ENCODE results near the gene SH3PXD2A. TPM values are rescaled to one million over a fixed set of nuclear protein-coding genes. Genes with fewer than 3 reads are reported as not detected.

SH3PXD2A gene
- total and polyA plus RNA-seq, 9 of the 15 experiments (the other 6 are each of a cell fraction or from before 2014, with no cell fraction given) = 0.41 to 9.3 (median 2.5) TPM

- TF ChIP-seq, protein P1, sequence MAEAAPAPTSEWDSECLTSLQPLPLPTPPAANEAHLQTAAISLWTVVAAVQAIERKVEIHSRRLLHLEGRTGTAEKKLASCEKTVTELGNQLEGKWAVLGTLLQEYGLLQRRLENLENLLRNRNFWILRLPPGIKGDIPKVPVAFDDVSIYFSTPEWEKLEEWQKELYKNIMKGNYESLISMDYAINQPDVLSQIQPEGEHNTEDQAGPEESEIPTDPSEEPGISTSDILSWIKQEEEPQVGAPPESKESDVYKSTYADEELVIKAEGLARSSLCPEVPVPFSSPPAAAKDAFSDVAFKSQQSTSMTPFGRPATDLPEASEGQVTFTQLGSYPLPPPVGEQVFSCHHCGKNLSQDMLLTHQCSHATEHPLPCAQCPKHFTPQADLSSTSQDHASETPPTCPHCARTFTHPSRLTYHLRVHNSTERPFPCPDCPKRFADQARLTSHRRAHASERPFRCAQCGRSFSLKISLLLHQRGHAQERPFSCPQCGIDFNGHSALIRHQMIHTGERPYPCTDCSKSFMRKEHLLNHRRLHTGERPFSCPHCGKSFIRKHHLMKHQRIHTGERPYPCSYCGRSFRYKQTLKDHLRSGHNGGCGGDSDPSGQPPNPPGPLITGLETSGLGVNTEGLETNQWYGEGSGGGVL (CRISPR knock-in tag; IDR thresholded peaks at IDR 0.05) = no peak
- peak; percentile 69 for TF ChIP-seq ETS1 (conservative IDR thresholded peaks at IDR 0.05; ENCODE audit: control insufficient read depth, low read depth, low read length)
- TF ChIP-seq SLC30A9 (CRISPR knock-in tag; IDR thresholded peaks at IDR 0.05) = no peak
- no peak for TF ChIP-seq ZNF778 (CRISPR knock-in tag; IDR thresholded peaks at IDR 0.05)
- TF ChIP-seq ZNF764 (CRISPR knock-in tag; IDR thresholded peaks at IDR 0.05; ENCODE audit: low read depth) = no peak
- TF ChIP-seq PHTF2 (CRISPR knock-in tag; IDR thresholded peaks at IDR 0.05) = no peak
- peak; percentile 97 for TF ChIP-seq HMGN3 (IDR thresholded peaks at IDR 0.05; ENCODE audit: borderline replicate concordance, extremely low read depth, insufficient read length, low read depth, low read length)
- no peak for TF ChIP-seq RFX1 (IDR thresholded peaks at IDR 0.05)
- no peak for TF ChIP-seq POLR3G (IDR thresholded peaks at IDR 0.05; ENCODE audit: extremely low read depth, insufficient read length, insufficient replicate concordance)
- TF ChIP-seq, protein P2, sequence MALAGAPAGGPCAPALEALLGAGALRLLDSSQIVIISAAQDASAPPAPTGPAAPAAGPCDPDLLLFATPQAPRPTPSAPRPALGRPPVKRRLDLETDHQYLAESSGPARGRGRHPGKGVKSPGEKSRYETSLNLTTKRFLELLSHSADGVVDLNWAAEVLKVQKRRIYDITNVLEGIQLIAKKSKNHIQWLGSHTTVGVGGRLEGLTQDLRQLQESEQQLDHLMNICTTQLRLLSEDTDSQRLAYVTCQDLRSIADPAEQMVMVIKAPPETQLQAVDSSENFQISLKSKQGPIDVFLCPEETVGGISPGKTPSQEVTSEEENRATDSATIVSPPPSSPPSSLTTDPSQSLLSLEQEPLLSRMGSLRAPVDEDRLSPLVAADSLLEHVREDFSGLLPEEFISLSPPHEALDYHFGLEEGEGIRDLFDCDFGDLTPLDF (CRISPR knock-in tag; IDR thresholded peaks at IDR 0.05) = no peak
- TF ChIP-seq, protein P3, sequence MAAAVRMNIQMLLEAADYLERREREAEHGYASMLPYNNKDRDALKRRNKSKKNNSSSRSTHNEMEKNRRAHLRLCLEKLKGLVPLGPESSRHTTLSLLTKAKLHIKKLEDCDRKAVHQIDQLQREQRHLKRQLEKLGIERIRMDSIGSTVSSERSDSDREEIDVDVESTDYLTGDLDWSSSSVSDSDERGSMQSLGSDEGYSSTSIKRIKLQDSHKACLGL (CRISPR knock-in tag; IDR thresholded peaks at IDR 0.05; ENCODE audit: borderline replicate concordance, poor library complexity, severe bottlenecking) = no peak
- TF ChIP-seq ZNF184 (CRISPR knock-in tag; IDR thresholded peaks at IDR 0.05) = no peak
- TF ChIP-seq ZNF444 (CRISPR knock-in tag; IDR thresholded peaks at IDR 0.05) = no peak
- TF ChIP-seq KAT2B (IDR thresholded peaks at IDR 0.05; ENCODE audit: low read depth, low read length) = no peak
- no peak for TF ChIP-seq CTCF (IDR thresholded peaks at IDR 0.05 in 2 of 3, conservative IDR thresholded peaks at IDR 0.05 in 1 of 3; ENCODE audit: insufficient read depth in 2 of 3, low read depth in 1 of 3, low read length in 3 of 3)
- TF ChIP-seq EGR1 (conservative IDR thresholded peaks at IDR 0.05) = peak; percentile 91
- TF ChIP-seq SMAD1 (IDR thresholded peaks at IDR 0.05; ENCODE audit: low read depth, low read length, partially characterized antibody) = peak; percentile 75
- TF ChIP-seq CBX2 (IDR thresholded peaks at IDR 0.05; ENCODE audit: insufficient read depth, low read length, poor library complexity, severe bottlenecking) = no peak
- no peak for TF ChIP-seq MCM3 (IDR thresholded peaks at IDR 0.05)
- no peak for TF ChIP-seq ZNF174 (CRISPR knock-in tag; IDR thresholded peaks at IDR 0.05)
- TF ChIP-seq ZNF124 (CRISPR knock-in tag; IDR thresholded peaks at IDR 0.05) = no peak
Measured at GRCh38 chr10:103618575-103619423, 236.6 kb downstream of the SH3PXD2A start (continued).

All from K562 (cell line).